Smooth muscle cell (in vitro differentiated cells): ENCODE results near the gene VSIR. TPM values are rescaled to one million over a fixed set of nuclear protein-coding genes. Genes with fewer than 3 reads are reported as not detected.

Experiments used
- DNase-seq: peaks from one replicate; lab custom pipeline; 2025; ENCODE audit not compliant: unreplicated experiment; lab: John Stamatoyannopoulos, UW
- H2AFZ ChIP-seq: fragments of 200-600 bp; sonication (generic); 2 replicates; pipeline ENCODE4 v1.6.0; 2016; ENCODE audit warnings: antibody characterized with exemption, low read depth, mild to moderate bottlenecking
- H3F3A ChIP-seq: fragments of 200-600 bp; sonication (generic); 2 replicates; pipeline ENCODE4 v1.6.0; 2017; ENCODE audit warnings: antibody characterized with exemption, low read depth
- H3K27ac ChIP-seq: fragments of 200-600 bp; sonication (generic); 2 replicates; pipeline ENCODE4 v1.5.1; 2016; ENCODE audit warnings: low read depth, mild to moderate bottlenecking
- H3K27me3 ChIP-seq: fragments of 200-600 bp; sonication (generic); 2 replicates; pipeline ENCODE4 v1.6.1; 2016; ENCODE audit warnings: low read depth, mild to moderate bottlenecking
- H3K36me3 ChIP-seq: fragments of 200-600 bp; sonication (generic); 2 replicates; pipeline ENCODE4 v1.5.1; 2016; ENCODE audit warnings: low read depth
- H3K4me1 ChIP-seq: fragments of 200-600 bp; sonication (generic); 2 replicates; pipeline ENCODE4 v1.5.1; 2016; ENCODE audit warnings: low read depth
- H3K4me2 ChIP-seq: fragments of 200-600 bp; sonication (generic); 2 replicates; pipeline ENCODE4 v1.6.0; 2016; ENCODE audit warnings: mild to moderate bottlenecking
- H3K4me3 ChIP-seq: fragments of 200-600 bp; sonication (generic); 2 replicates; pipeline ENCODE4 v1.5.1; 2016; ENCODE audit warnings: mild to moderate bottlenecking
- H3K79me2 ChIP-seq: fragments of 200-600 bp; sonication (generic); 2 replicates; pipeline ENCODE4 v1.6.0; 2016; ENCODE audit warnings: low read depth, mild to moderate bottlenecking
- H3K9ac ChIP-seq: fragments of 200-600 bp; sonication (generic); 2 replicates; pipeline ENCODE4 v1.6.0; 2016; ENCODE audit warnings: low read depth
- H3K9me3 ChIP-seq: fragments of 200-600 bp; sonication (generic); replicated peaks from 2 replicates; pipeline ENCODE4 v1.5.1; 2016; ENCODE audit warnings: low read depth
- H4K20me1 ChIP-seq: fragments of 200-600 bp; sonication (generic); 2 replicates; pipeline ENCODE4 v1.6.0; 2016; ENCODE audit warnings: low read depth
- WGBS: methylation state at CpG from one replicate; pipeline ENCODE4 v1.1.7; 2016; ENCODE audit warnings: low lambda C conversion rate; 5-methylcytosine and 5-hydroxymethylcytosine counted together
- polyA plus RNA-seq: library from polyadenylated mRNA; unstranded; fragments of >200 nt; fragmentation: Nextera tagmentation; extraction: Ambion mirVana; gene quantifications from 2 replicates; pipeline ENCODE4 v1.2.1, GENCODE V29; 2016
- total RNA-seq: library from RNA; depleted of rRNA; stranded (reverse); fragments of >200 nt; gene quantifications from 2 replicates; pipeline ENCODE4 v1.2.3, GENCODE V29; 2014
- TF ChIP-seq, protein P1 (sequence below): fragments of 200-600 bp; sonication (generic); IDR thresholded peaks from 2 replicates; pipeline ENCODE4 v1.5.1; 2017; ENCODE audit warnings: borderline replicate concordance, mild to moderate bottlenecking, antibody characterized with exemption; ENCODE audit not compliant: insufficient read depth, poor library complexity, severe bottlenecking

Gene VSIR
- total and polyA plus RNA-seq, 2 experiments from 2014 or later, result 3.6 TPM

DNA sequence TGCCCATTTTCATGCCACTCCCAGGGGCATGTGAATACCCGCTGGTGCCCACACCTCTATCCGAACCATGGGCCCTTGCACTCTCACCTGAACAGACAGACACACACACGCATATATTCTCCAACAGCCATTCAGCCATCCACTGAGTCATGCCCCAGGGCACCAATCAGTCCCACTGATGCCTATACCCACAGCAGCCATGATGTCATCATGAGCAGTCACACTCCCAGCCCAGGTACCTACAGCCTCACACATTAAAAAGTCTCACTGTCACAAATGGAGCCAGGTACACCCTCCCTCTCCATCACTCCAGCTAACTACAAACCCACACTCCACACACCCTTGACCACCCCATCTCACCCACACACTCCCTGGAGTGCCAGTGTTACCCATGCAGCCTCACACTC, 12.2 kb downstream of the VSIR start:
- Histone ChIP-seq H3K27me3 (no peaks in the 10 kb centered on the region), H3K9ac (no peak overlapping the region), H2AFZ (no peak overlapping the region), H3K4me1 (no peaks in the 10 kb centered on the region), H3K79me2 (no peaks in the 10 kb centered on the region), H3K4me2 (no peak overlapping the region), H3K9me3 (no peaks in the 10 kb centered on the region), H3F3A (no peaks in the 10 kb centered on the region), H3K27ac (no peak overlapping the region), H3K4me3 (no peak overlapping the region), H4K20me1 (no peaks in the 10 kb centered on the region), H3K36me3 (no peaks in the 10 kb centered on the region)
- TF ChIP-seq, protein P1, sequence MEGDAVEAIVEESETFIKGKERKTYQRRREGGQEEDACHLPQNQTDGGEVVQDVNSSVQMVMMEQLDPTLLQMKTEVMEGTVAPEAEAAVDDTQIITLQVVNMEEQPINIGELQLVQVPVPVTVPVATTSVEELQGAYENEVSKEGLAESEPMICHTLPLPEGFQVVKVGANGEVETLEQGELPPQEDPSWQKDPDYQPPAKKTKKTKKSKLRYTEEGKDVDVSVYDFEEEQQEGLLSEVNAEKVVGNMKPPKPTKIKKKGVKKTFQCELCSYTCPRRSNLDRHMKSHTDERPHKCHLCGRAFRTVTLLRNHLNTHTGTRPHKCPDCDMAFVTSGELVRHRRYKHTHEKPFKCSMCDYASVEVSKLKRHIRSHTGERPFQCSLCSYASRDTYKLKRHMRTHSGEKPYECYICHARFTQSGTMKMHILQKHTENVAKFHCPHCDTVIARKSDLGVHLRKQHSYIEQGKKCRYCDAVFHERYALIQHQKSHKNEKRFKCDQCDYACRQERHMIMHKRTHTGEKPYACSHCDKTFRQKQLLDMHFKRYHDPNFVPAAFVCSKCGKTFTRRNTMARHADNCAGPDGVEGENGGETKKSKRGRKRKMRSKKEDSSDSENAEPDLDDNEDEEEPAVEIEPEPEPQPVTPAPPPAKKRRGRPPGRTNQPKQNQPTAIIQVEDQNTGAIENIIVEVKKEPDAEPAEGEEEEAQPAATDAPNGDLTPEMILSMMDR, result no peak
- DNase-seq, result no peak
- WGBS, result 91% methylated on average over 3 of the region's 3 CpGs

DNA sequence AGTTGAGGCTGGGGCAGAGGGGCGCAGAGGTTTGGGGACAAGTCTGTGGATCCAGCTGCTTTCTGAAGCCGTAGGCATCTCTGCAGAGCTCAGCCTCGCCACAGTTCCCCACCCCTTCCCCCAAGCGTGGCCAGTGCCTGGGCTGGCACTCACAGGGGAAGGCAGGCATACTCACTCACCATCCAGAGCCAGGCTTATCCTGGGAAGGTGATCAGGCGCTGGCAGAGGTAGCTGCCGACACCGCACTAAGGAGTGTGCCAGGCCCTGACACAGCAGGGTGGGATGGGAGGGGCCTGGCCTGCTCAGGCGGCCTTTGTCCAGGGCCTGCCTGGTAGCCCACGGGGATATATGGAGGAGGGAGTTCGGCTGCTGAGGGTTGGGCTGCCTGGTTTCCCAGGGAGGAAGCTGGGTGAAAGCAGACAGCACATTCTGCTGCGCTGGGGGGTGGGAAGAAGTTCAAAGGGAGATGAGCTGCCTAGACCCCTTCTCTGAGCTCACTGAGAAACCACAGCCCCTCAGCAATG, 15.9 kb downstream of the VSIR start:
- H3K4me3 ChIP-seq, result no peak overlapping the region
- H2AFZ ChIP-seq, result no peak overlapping the region
- no peaks in the 10 kb centered on the region for H3K4me1 ChIP-seq
- H3K27me3 ChIP-seq, result peaks cover 6% of the 10 kb centered on the region
- H3K4me2 ChIP-seq, result no peak overlapping the region
- H3K27ac ChIP-seq, result no peak overlapping the region
- no peaks in the 10 kb centered on the region for H3K79me2 ChIP-seq
- H3F3A ChIP-seq, result no peaks in the 10 kb centered on the region
- TF ChIP-seq, protein P1, result no peak
- DNase-seq, result no peak
- no peaks in the 10 kb centered on the region for H3K9me3 ChIP-seq
- WGBS, result 84% methylated on average over 10 of the region's 11 CpGs
- no peaks in the 10 kb centered on the region for H4K20me1 ChIP-seq
- no peaks in the 10 kb centered on the region for H3K36me3 ChIP-seq
- H3K9ac ChIP-seq, result no peak overlapping the region

DNA sequence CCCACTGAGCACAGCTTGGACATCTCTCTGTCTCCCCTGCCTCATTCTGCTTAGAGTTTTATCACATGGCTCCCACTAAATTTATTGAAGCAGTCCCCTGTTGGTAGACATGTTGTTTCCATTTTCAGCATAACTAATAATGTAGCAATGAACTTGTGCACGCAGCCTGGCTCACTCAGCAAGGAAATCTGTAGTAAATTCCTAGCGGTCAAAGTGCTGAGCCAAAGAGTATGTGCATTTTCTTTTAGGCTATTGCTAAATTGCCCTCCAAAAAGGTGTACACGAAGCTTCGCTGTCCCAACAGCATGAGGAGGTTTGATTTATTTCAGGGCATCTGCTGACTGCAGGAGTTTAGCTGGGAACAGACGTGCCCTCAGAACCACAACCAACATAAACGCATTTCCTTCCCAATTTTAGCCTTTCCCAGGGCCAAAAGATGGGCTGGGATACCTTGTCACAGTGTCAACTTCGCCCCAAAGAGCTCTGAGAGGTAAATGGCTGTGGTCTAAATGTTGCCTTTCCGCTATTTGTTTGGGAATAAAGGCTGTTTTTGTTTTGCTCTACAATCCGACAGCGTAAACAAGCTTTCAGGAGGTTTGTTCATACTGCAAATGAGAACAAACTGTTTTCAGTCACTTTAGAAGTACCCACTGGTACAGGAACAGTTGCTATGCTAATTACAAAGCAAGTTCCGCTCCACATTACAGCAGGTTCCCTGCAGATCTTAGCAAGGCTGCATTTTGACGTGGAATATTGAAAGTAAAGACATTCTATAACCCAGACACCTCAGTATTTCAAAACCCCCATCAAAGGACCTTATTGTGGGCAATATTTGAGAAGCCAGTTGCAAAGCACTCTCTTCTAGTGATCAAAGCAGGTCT, 16.8 kb downstream of the VSIR start:
- H4K20me1 ChIP-seq, result no peaks in the 10 kb centered on the region
- TF ChIP-seq, protein P1, result no peak
- H3K4me2 ChIP-seq, result no peak overlapping the region
- 79% methylated on average over 12 of the region's 12 CpGs for WGBS
- no peaks in the 10 kb centered on the region for H3K79me2 ChIP-seq
- H3K9me3 ChIP-seq, result no peaks in the 10 kb centered on the region
- H3K36me3 ChIP-seq, result no peaks in the 10 kb centered on the region
- H3F3A ChIP-seq, result no peaks in the 10 kb centered on the region
- H3K27me3 ChIP-seq, result peaks cover 6% of the 10 kb centered on the region
- H2AFZ ChIP-seq, result no peak overlapping the region
- H3K4me1 ChIP-seq, result no peaks in the 10 kb centered on the region
- H3K27ac ChIP-seq, result no peak overlapping the region
- H3K4me3 ChIP-seq, result no peak overlapping the region
- H3K9ac ChIP-seq, result no peak overlapping the region
- no peak for DNase-seq
